Measurements from ENCODE around the gene TNPO2. TPM values are rescaled to one million over a fixed set of nuclear protein-coding genes. Genes with fewer than 3 reads are reported as not detected.

The TNPO2 gene
- polyA plus RNA-seq, 1 experiment, result 77.3 TPM

- ChIA-PET POLR2A (no interaction called here), CTCF (interaction anchor here (1.3 to 1.4 kb wide), 2 partner anchors 15 to 21 kb away, joined by 3 to 6 read pairs; no protein-coding TSS in a partner anchor)
- no peak for TF ChIP-seq CTCF (IDR thresholded peaks at IDR 0.05; ENCODE audit: insufficient read depth, low read depth, low read length)
- H3K27me3 ChIP-seq (ENCODE audit: control insufficient read depth, insufficient read depth, low read length), result no peaks in the 10 kb centered on the region
- H3K4me3 ChIP-seq (ENCODE audit: low read depth, low read length), result no peak overlapping the region
- DNase-seq (ENCODE audit: low read depth), result no peak
- H3K36me3 ChIP-seq (ENCODE audit: control insufficient read depth, insufficient read depth, low read length), result peaks cover 9% of the 10 kb centered on the region
Observed at GRCh38 chr19:12655546-12655945, 68.2 kb downstream of the TNPO2 start.

- ChIA-PET CTCF (interaction anchor here (0.9 to 1.5 kb wide), 2 partner anchors 20 to 22 kb away, joined by 3 to 4 read pairs; no protein-coding TSS in a partner anchor), POLR2A (no interaction called here)
Observed at GRCh38 chr19:12652219-12652618, 71.5 kb downstream of the TNPO2 start.

GRCh38 chr19:12649941-12650340 is 73.8 kb downstream of the TNPO2 start:
- POLR2A ChIA-PET, result no interaction called here

More at GRCh38 chr19:12652219-12652618, 71.5 kb downstream of the TNPO2 start:
- Histone ChIP-seq H3K36me3 (ENCODE audit: control insufficient read depth, insufficient read depth, low read length) (peaks cover 7% of the 10 kb centered on the region), H3K27me3 (ENCODE audit: control insufficient read depth, insufficient read depth, low read length) (no peaks in the 10 kb centered on the region), H3K4me3 (ENCODE audit: low read depth, low read length) (no peak overlapping the region)
- no peak for TF ChIP-seq CTCF (IDR thresholded peaks at IDR 0.05; ENCODE audit: insufficient read depth, low read depth, low read length)
- DNase-seq (ENCODE audit: low read depth), result no peak

More at GRCh38 chr19:12649941-12650340, 73.8 kb downstream of the TNPO2 start:
- H3K27me3 ChIP-seq (ENCODE audit: control insufficient read depth, insufficient read depth, low read length), result no peaks in the 10 kb centered on the region
- TF ChIP-seq CTCF (IDR thresholded peaks at IDR 0.05; ENCODE audit: insufficient read depth, low read depth, low read length), result no peak
- no peak overlapping the region for H3K4me3 ChIP-seq (ENCODE audit: low read depth, low read length)
- DNase-seq (ENCODE audit: low read depth), result no peak
- CTCF ChIA-PET, result interaction anchor here (0.6 to 2.3 kb wide), 3 partner anchors 8 to 12 kb away, joined by 3 to 8 read pairs (median 3); no protein-coding TSS in a partner anchor
- H3K36me3 ChIP-seq (ENCODE audit: control insufficient read depth, insufficient read depth, low read length), result peaks cover 2% of the 10 kb centered on the region; the same call in 1 of the 2 replicates

Small RNA genes lying within 50 kb of the gene (small RNA-seq; reads per million reads assigned to genes)
- not detected for gene SNORD41 (ENCODE audit: insufficient read length, low read depth, low replicate concordance)

Other genes with a start within 250 kb of the TNPO2 start
- gene ZNF709, start 239.1 kb downstream of the TNPO2 start, polyA plus RNA-seq (2011; rRNA removed), result 0.59 and 1.1 TPM in 2 replicates
- 1.4 and 2.9 TPM in 2 replicates for gene ZNF564, start 172.4 kb downstream of the TNPO2 start, polyA plus RNA-seq (2011; rRNA removed)
- 1.6 and 3.7 TPM in 2 replicates for gene ZNF490, start 113.1 kb downstream of the TNPO2 start, polyA plus RNA-seq (2011; rRNA removed)
- gene ZNF791, start 113.0 kb downstream of the TNPO2 start, polyA plus RNA-seq (2011; rRNA removed), result 7.7 and 10.5 TPM in 2 replicates
- gene MAN2B1, start 57.2 kb downstream of the TNPO2 start, polyA plus RNA-seq (2011; rRNA removed), result 31.7 and 66.9 TPM in 2 replicates
- gene WDR83, start 57.1 kb downstream of the TNPO2 start, polyA plus RNA-seq (2011; rRNA removed), result 6.1 and 9.3 TPM in 2 replicates
- 64.7 and 92.2 TPM in 2 replicates for gene DHPS, start 42.1 kb downstream of the TNPO2 start, polyA plus RNA-seq (2011; rRNA removed)
- not detected in 2 replicates for gene GNG14, start 35.9 kb downstream of the TNPO2 start, polyA plus RNA-seq (2011; rRNA removed)
- gene FBXW9, start 27.3 kb downstream of the TNPO2 start, polyA plus RNA-seq (2011; rRNA removed), result 7.7 and 13.6 TPM in 2 replicates
- 161 and 181 TPM in 2 replicates for gene TRIR, start 10.8 kb upstream of the TNPO2 start, polyA plus RNA-seq (2011; rRNA removed)
- gene GET3, start 13.6 kb upstream of the TNPO2 start, polyA plus RNA-seq (2011; rRNA removed), result 163 and 250 TPM in 2 replicates
- not detected in 2 replicates for gene BEST2, start 27.9 kb upstream of the TNPO2 start, polyA plus RNA-seq (2011; rRNA removed)
- gene HOOK2, start 51.6 kb upstream of the TNPO2 start, polyA plus RNA-seq (2011; rRNA removed), result 6.3 and 10.4 TPM in 2 replicates
- 36.8 and 49.4 TPM in 2 replicates for gene JUNB, start 67.6 kb upstream of the TNPO2 start, polyA plus RNA-seq (2011; rRNA removed)
- 165 and 267 TPM in 2 replicates for gene PRDX2, start 77.9 kb upstream of the TNPO2 start, polyA plus RNA-seq (2011; rRNA removed)
- 0.75 and 2.6 TPM in 2 replicates for gene THSD8, start 78.1 kb upstream of the TNPO2 start, polyA plus RNA-seq (2011; rRNA removed)
- gene RNASEH2A, start 82.7 kb upstream of the TNPO2 start, polyA plus RNA-seq (2011; rRNA removed), result 19.9 and 30.3 TPM in 2 replicates
- 0.31 TPM in 1 of 2 replicates, not detected in the other for gene RTBDN, start 110.6 kb upstream of the TNPO2 start, polyA plus RNA-seq (2011; rRNA removed)
- gene MAST1, start 114.6 kb upstream of the TNPO2 start, polyA plus RNA-seq (2011; rRNA removed), result 0.25 TPM in 1 of 2 replicates, not detected in the other
- 39.1 and 68.8 TPM in 2 replicates for gene DNASE2, start 157.5 kb upstream of the TNPO2 start, polyA plus RNA-seq (2011; rRNA removed)
- gene KLF1, start 163.3 kb upstream of the TNPO2 start, polyA plus RNA-seq (2011; rRNA removed), result not detected in 2 replicates
- 11.5 and 20.9 TPM in 2 replicates for gene GCDH, start 167.2 kb upstream of the TNPO2 start, polyA plus RNA-seq (2011; rRNA removed)
- gene SYCE2, start 195.4 kb upstream of the TNPO2 start, polyA plus RNA-seq (2011; rRNA removed), result 0.29 and 0.43 TPM in 2 replicates
- 15.5 and 33.6 TPM in 2 replicates for gene FARSA, start 209.8 kb upstream of the TNPO2 start, polyA plus RNA-seq (2011; rRNA removed)
- gene CALR, start 214.7 kb upstream of the TNPO2 start, polyA plus RNA-seq (2011; rRNA removed), result 1,647 and 1,829 TPM in 2 replicates
- gene RAD23A, start 221.9 kb upstream of the TNPO2 start, polyA plus RNA-seq (2011; rRNA removed), result 49.2 and 75.1 TPM in 2 replicates
- gene GADD45GIP1, start 233.3 kb upstream of the TNPO2 start, polyA plus RNA-seq (2011; rRNA removed), result 45.0 and 45.5 TPM in 2 replicates
- gene DAND5, start 245.6 kb upstream of the TNPO2 start, polyA plus RNA-seq (2011; rRNA removed), result not detected in 2 replicates